H1 (cell line): ENCODE data around the gene TLCD3A. TPM values are rescaled to one million over a fixed set of nuclear protein-coding genes. Genes with fewer than 3 reads are reported as not detected.

Experiments used
- CTCF ChIA-PET: fragments of 300-600 bp; sonication (Branson Sonifier 250); formaldehyde crosslinking; loops from one replicate; lab custom pipeline; 2021; ENCODE audit not compliant: partially characterized antibody; lab: Charles Lee
- POLR2A ChIA-PET: fragments of 300-600 bp; sonication (Branson Sonifier 250); formaldehyde crosslinking; loops from one replicate; lab custom pipeline; 2021; ENCODE audit warnings: inconsistent platforms; ENCODE audit not compliant: partially characterized antibody; lab: Charles Lee
- DNase-seq, 2 experiments: peaks; one replicate each; pipeline versions ENCODE4 v3.0.0 to v3.0.0-alpha.2; 2010 to 2022; ENCODE audit warnings: low spot score in 2 of 2, low read depth in 1 of 2, mixed read lengths in 1 of 2
- FAIRE-seq: peaks from 2 replicates; lab custom pipeline; 2011; peaks lifted over from hg19 to GRCh38; lab: Jason Lieb, UNC
- H2AFZ ChIP-seq: 2 replicates; pipeline ENCODE4 v1.8.1; 2012; ENCODE audit warnings: low read length, inconsistent platforms
- H2AK5ac ChIP-seq: 2 replicates; pipeline ENCODE4 v1.6.1; 2013; ENCODE audit warnings: low read depth, low read length
- H2BK120ac ChIP-seq: replicated peaks from 2 replicates; pipeline ENCODE3; 2013; ENCODE audit warnings: low read depth, low read length, inconsistent platforms
- H2BK12ac ChIP-seq: 2 replicates; pipeline ENCODE4 v1.6.1; 2013; ENCODE audit warnings: low read depth, low read length
- H2BK15ac ChIP-seq: 2 replicates; pipeline ENCODE4 v1.6.1; 2013; ENCODE audit warnings: low read length
- H2BK20ac ChIP-seq: 2 replicates; pipeline ENCODE4 v1.6.1; 2013; ENCODE audit warnings: low read length
- H2BK5ac ChIP-seq: 2 replicates; pipeline ENCODE4 v1.6.1; 2013; ENCODE audit warnings: low read depth, low read length
- H3K14ac ChIP-seq: 2 replicates; pipeline ENCODE4 v1.6.1; 2013; ENCODE audit warnings: inconsistent platforms; ENCODE audit not compliant: insufficient read length
- H3K18ac ChIP-seq: 2 replicates; pipeline ENCODE4 v1.6.1; 2013; ENCODE audit warnings: low read length; ENCODE audit errors: extremely low read depth
- H3K23ac ChIP-seq: 2 replicates; pipeline ENCODE4 v1.6.1; 2013; ENCODE audit warnings: inconsistent platforms; ENCODE audit not compliant: insufficient read length
- H3K23me2 ChIP-seq: 2 replicates; pipeline ENCODE4 v1.6.1; 2013; ENCODE audit warnings: low read depth, low read length
- H3K27ac ChIP-seq: 2 replicates; pipeline ENCODE4 v1.6.1; 2011; ENCODE audit warnings: low read depth, low read length, inconsistent platforms
- H3K27me3 ChIP-seq, 4 experiments: replicated peaks in 1 of 4; 1 replicate in 1 of 4; 2 replicates in 3 of 4; pipeline versions ENCODE4 v1.6.1 to v1.8.1; 2011 to 2013; ENCODE audit warnings: low read length in 3 of 4, mild to moderate bottlenecking in 3 of 4, inconsistent platforms in 2 of 4, mixed read lengths in 2 of 4, moderate library complexity in 1 of 4; ENCODE audit not compliant: control insufficient read depth in 3 of 4, insufficient read depth in 3 of 4; ENCODE audit errors: extremely low read depth in 1 of 4
- H3K36me3 ChIP-seq, 4 experiments: 2 replicates each; pipeline versions ENCODE4 v1.6.1 to v1.8.1; 2011 to 2013; ENCODE audit warnings: mild to moderate bottlenecking in 4 of 4, low read length in 3 of 4, moderate library complexity in 2 of 4, control low read depth in 1 of 4, inconsistent platforms in 1 of 4; ENCODE audit not compliant: insufficient read depth in 4 of 4, control insufficient read depth in 2 of 4
- H3K4ac ChIP-seq: replicated peaks from 2 replicates; pipeline ENCODE3; 2013; ENCODE audit warnings: low read length, low read depth, mixed read lengths, inconsistent platforms; ENCODE audit not compliant: insufficient read length
- H3K4me1 ChIP-seq, 4 experiments: replicated peaks in 1 of 4; 1 replicate in 1 of 4; 2 replicates in 3 of 4; pipeline versions ENCODE4 v1.6.1 to v1.8.1; 2011 to 2013; ENCODE audit warnings: low read length in 3 of 4, inconsistent platforms in 2 of 4, mixed read lengths in 1 of 4; ENCODE audit not compliant: insufficient read depth in 4 of 4, control insufficient read depth in 3 of 4
- H3K4me2 ChIP-seq, 2 experiments: 2 replicates each; pipeline versions ENCODE4 v1.6.1 to v1.8.1; 2011 to 2013; ENCODE audit warnings: low read depth in 2 of 2, low read length in 2 of 2, control low read depth in 1 of 2, inconsistent platforms in 1 of 2, mild to moderate bottlenecking in 1 of 2; ENCODE audit not compliant: insufficient read depth in 1 of 2
- H3K4me3 ChIP-seq, 4 experiments: fragments of 200-600, 300-600 bp in 1 of 4; sonication (generic), shearing (Covaris generic), sonication (Bioruptor Twin) in 1 of 4; 2 replicates each; pipeline versions ENCODE4 v1.5.1 to v1.8.1; 2011 to 2016; ENCODE audit warnings: low read length in 4 of 4, low read depth in 3 of 4, control low read depth in 2 of 4, inconsistent platforms in 2 of 4, mild to moderate bottlenecking in 2 of 4, mixed read lengths in 1 of 4, moderate library complexity in 1 of 4; ENCODE audit not compliant: insufficient read depth in 2 of 4; ENCODE audit errors: extremely low read depth in 1 of 4
- H3K56ac ChIP-seq: replicated peaks from 2 replicates; pipeline ENCODE3; 2013; ENCODE audit warnings: low read depth, mild to moderate bottlenecking, mixed read lengths, low read length, inconsistent platforms; ENCODE audit not compliant: insufficient read length
- H3K79me1 ChIP-seq: 2 replicates; pipeline ENCODE4 v1.6.1; 2013; ENCODE audit warnings: low read depth, low read length, control low read depth
- H3K79me2 ChIP-seq, 2 experiments: 2 replicates each; pipeline versions ENCODE4 v1.6.1 to v1.8.1; 2012 to 2013; ENCODE audit warnings: low read length in 2 of 2, mild to moderate bottlenecking in 2 of 2, inconsistent platforms in 1 of 2; ENCODE audit not compliant: insufficient read depth in 2 of 2, control insufficient read depth in 1 of 2
- H3K9ac ChIP-seq, 4 experiments: replicated peaks in 1 of 4; 1 replicate in 1 of 4; 2 replicates in 3 of 4; pipeline versions ENCODE4 v1.6.1 to v1.8.1; 2011 to 2013; ENCODE audit warnings: low read depth in 3 of 4, low read length in 3 of 4, control low read depth in 2 of 4, mild to moderate bottlenecking in 2 of 4, moderate library complexity in 2 of 4, inconsistent platforms in 1 of 4; ENCODE audit errors: extremely low read depth in 1 of 4
- H3K9me3 ChIP-seq, 2 experiments: 2 replicates each; pipeline versions ENCODE4 v1.6.1 to v1.8.1; 2012 to 2013; ENCODE audit warnings: mild to moderate bottlenecking in 2 of 2, moderate library complexity in 2 of 2, control low read depth in 1 of 2, inconsistent platforms in 1 of 2, low read depth in 1 of 2, low read length in 1 of 2, mixed read lengths in 1 of 2; ENCODE audit not compliant: insufficient read depth in 2 of 2
- H4K20me1 ChIP-seq, 2 experiments: replicated peaks in 1 of 2; 2 replicates each; pipeline versions ENCODE3 to v1.8.1; 2011 to 2013; ENCODE audit warnings: inconsistent platforms in 2 of 2, low read length in 2 of 2, mild to moderate bottlenecking in 1 of 2; ENCODE audit not compliant: insufficient read depth in 2 of 2, control insufficient read depth in 1 of 2
- H4K5ac ChIP-seq: 2 replicates; pipeline ENCODE4 v1.6.1; 2013; ENCODE audit warnings: low read length, low read depth, mixed read lengths, inconsistent platforms; ENCODE audit not compliant: insufficient read length
- H4K8ac ChIP-seq: 2 replicates; pipeline ENCODE4 v1.8.0; 2013; ENCODE audit warnings: mild to moderate bottlenecking, moderate library complexity, low read length, inconsistent platforms; ENCODE audit not compliant: insufficient read depth; ENCODE audit errors: extremely low read depth
- H4K91ac ChIP-seq: replicated peaks from 2 replicates; pipeline ENCODE3; 2013; ENCODE audit warnings: low read length, mixed read lengths, inconsistent platforms; ENCODE audit not compliant: insufficient read length
- BACH1 ChIP-seq: IDR thresholded peaks from 2 replicates; pipeline ENCODE4 v1.6.1; 2012; ENCODE audit warnings: low read length, improper control_type of control experiment
- HDAC6 ChIP-seq: IDR thresholded peaks from one replicate; pipeline ENCODE4 v1.7.1; 2012; ENCODE audit warnings: low read depth, mild to moderate bottlenecking, inconsistent platforms, low read length, moderate library complexity
- WGBS, 2 experiments: shearing (Covaris generic) in 1 of 2; methylation state at CpG; one replicate each; pipeline versions ENCODE4 v1.1.6 to v1.1.7; 2013 to 2015; ENCODE audit warnings: low lambda C conversion rate in 2 of 2, mixed read lengths in 2 of 2, inconsistent platforms in 1 of 2, low coverage in 1 of 2, missing lambda C conversion rate in 1 of 2; ENCODE audit not compliant: insufficient replicate concordance in 2 of 2, insufficient coverage in 1 of 2, insufficient read length in 1 of 2; ENCODE audit errors: extremely low coverage in 1 of 2, missing lambda C conversion rate in 1 of 2; 5-methylcytosine and 5-hydroxymethylcytosine counted together
- polyA plus RNA-seq, 7 experiments: library from polyadenylated mRNA; depleted of rRNA in 3 of 7; stranded (reverse) in 5 of 7; unstranded in 2 of 7; fragments of >200 nt in 5 of 7; fragments of 200-250 nt in 2 of 7; gene quantifications; 1 replicate in 5 of 7; 2 replicates in 1 of 7; 4 replicates in 1 of 7; pipeline versions ENCODE4 v1.2.1 to v1.2.3, GENCODE V29; 2011 to 2013; ENCODE audit warnings: missing spikeins in 2 of 7, mixed read lengths in 2 of 7
- total RNA-seq: library from RNA; stranded (reverse); fragmentation: NEBNext Ultra II Directional; extraction: Animal tissue kit (Norgen Biotek cat#: 25700); gene quantifications from 2 replicates; pipeline ENCODE4 v1.2.1, GENCODE V29; 2021

Gene TLCD3A
- total and polyA plus RNA-seq, 2 of the 8 experiments (the other 6 are each of a cell fraction or from before 2014, with no cell fraction given), result 26.1 to 48.8 TPM

GRCh38 chr17:728911-729310 lies 3.5 kb upstream of the TLCD3A start:
- H2BK15ac ChIP-seq, result no peak overlapping the region
- no peaks in the 10 kb centered on the region for H3K9me3 ChIP-seq
- H3K23me2 ChIP-seq, result peaks cover 9% of the 10 kb centered on the region
- H3K79me1 ChIP-seq, result peaks cover 2% of the 10 kb centered on the region; the same call in 1 of the 2 replicates
- H2BK20ac ChIP-seq, result no peak overlapping the region
- no peaks in the 10 kb centered on the region for H3K36me3 ChIP-seq
- H4K91ac ChIP-seq, result no peak overlapping the region
- H3K14ac ChIP-seq, result no peak overlapping the region
- H3K4me3 ChIP-seq, result no peak overlapping the region
- H2BK12ac ChIP-seq, result no peak overlapping the region
- H2AFZ ChIP-seq, result no peak overlapping the region
- no peaks in the 10 kb centered on the region for H4K20me1 ChIP-seq
- no peak overlapping the region for H2AK5ac ChIP-seq
- H3K4ac ChIP-seq, result no peak overlapping the region
- 94% methylated on average over 5 of the region's 5 CpGs; no CpG with 5 or more reads in 1 of the 2 experiments for WGBS, 2 experiments
- no peak overlapping the region for H4K5ac ChIP-seq
- CTCF ChIA-PET, result interaction anchor here (0.9 kb wide), 1 partner anchor 267 kb away, joined by 3 read pairs; the partner anchor contains the start of gene TIMM22
- H3K4me2 ChIP-seq, result no peak overlapping the region
- no peak overlapping the region for H3K27ac ChIP-seq
- no peak overlapping the region for H3K23ac ChIP-seq
- DNase-seq (no peak), FAIRE-seq (no peak)
- peaks cover 9 to 17% (median 13%) of the 10 kb centered on the region in 4 experiments; a peak in 6 of 7 replicates for H3K4me1 ChIP-seq
- H3K79me2 ChIP-seq, result peaks cover 0 to 8% of the 10 kb centered on the region in 2 experiments; a peak in 2 of 4 replicates
- H2BK5ac ChIP-seq, result no peak overlapping the region
- H3K18ac ChIP-seq, result no peak overlapping the region
- no peak overlapping the region for H4K8ac ChIP-seq
- no peak overlapping the region for H2BK120ac ChIP-seq
- POLR2A ChIA-PET, result interaction anchor here (0.6 to 1.7 kb wide), 6 partner anchors 18 to 520 kb away, joined by 3 to 8 read pairs (median 3); no protein-coding TSS in a partner anchor
- no peaks in the 10 kb centered on the region for H3K27me3 ChIP-seq
- H3K56ac ChIP-seq, result no peak overlapping the region
- no peak for TF ChIP-seq HDAC6
- TF ChIP-seq BACH1, result no peak
- no peak overlapping the region for H3K9ac ChIP-seq
